GM21447 (cell line): ENCODE data around the gene ZNF670.
"Not testable (repeated sequence)": the region's sequence is repeated elsewhere in the genome, so short reads cannot be mapped to it uniquely, and the experiment has no call there.

Experiments
- ATAC-seq: cut with Tn5 transposase; IDR thresholded peaks from one replicate; pipeline ENCODE4 v1.9.1; 2021; ENCODE audit not compliant: unreplicated experiment

The ZNF670 gene

GRCh38 chr1:247078258-247079140, at the start of gene ZNF670:
Gene ZNF670, minus strand, starts transcription at chr1:247078811. Its CDS starts 215 bp downstream, at chr1:247078596.
- peak; percentile 100 for ATAC-seq

- not testable (repeated sequence) for ATAC-seq
Measured at GRCh38 chr1:247127519-247128282, 49.1 kb upstream of the ZNF670 start.

- peak; percentile 50 for ATAC-seq
Measured at GRCh38 chr1:247126601-247127000, 48.0 kb upstream of the ZNF670 start.

- ATAC-seq: peak; percentile 98
Measured at GRCh38 chr1:247126166-247126565, 47.6 kb upstream of the ZNF670 start.

GRCh38 chr1:247121382-247121781, 42.8 kb upstream of the ZNF670 start:
- ATAC-seq: no peak

- not testable (repeated sequence) for ATAC-seq
Measured at GRCh38 chr1:247120408-247120668, 41.7 kb upstream of the ZNF670 start.

- no peak for ATAC-seq
Measured at GRCh38 chr1:247119600-247120407, 41.2 kb upstream of the ZNF670 start.

GRCh38 chr1:247118946-247119446, 40.4 kb upstream of the ZNF670 start:
- no peak for ATAC-seq

GRCh38 chr1:247115545-247115944, 36.9 kb upstream of the ZNF670 start:
- ATAC-seq: no peak

- ATAC-seq: no peak
Measured at GRCh38 chr1:247115141-247115510, 36.5 kb upstream of the ZNF670 start.

GRCh38 chr1:247114351-247115140, 35.9 kb upstream of the ZNF670 start:
- ATAC-seq: no peak

- no peak for ATAC-seq
Measured at GRCh38 chr1:247113733-247114271, 35.2 kb upstream of the ZNF670 start.

- no peak for ATAC-seq
Measured at GRCh38 chr1:247113094-247113497, 34.5 kb upstream of the ZNF670 start.

- ATAC-seq: no peak
Measured at GRCh38 chr1:247112479-247112781, 33.8 kb upstream of the ZNF670 start.

GRCh38 chr1:247111700-247112478, 33.3 kb upstream of the ZNF670 start:
- no peak for ATAC-seq

- no peak for ATAC-seq
Measured at GRCh38 chr1:247111259-247111699, 32.7 kb upstream of the ZNF670 start.

GRCh38 chr1:247110627-247111258, 32.1 kb upstream of the ZNF670 start:
- no peak for ATAC-seq

GRCh38 chr1:247107694-247108093, 29.1 kb upstream of the ZNF670 start:
- ATAC-seq: no peak

GRCh38 chr1:247105966-247106365, 27.4 kb upstream of the ZNF670 start:
- ATAC-seq: no peak
